Stimulated activated CD8-positive, alpha-beta memory T cell treated with anti-CD3 and anti-CD28 coated beads, Interleukin-12 subunit alpha, Interleukin-12 subunit beta, amount 100 ng/mL, for 4 hours (primary cell): ENCODE measurements around the gene SINHCAF.
"Not testable (repeated sequence)": the region's sequence is repeated elsewhere in the genome, so short reads cannot be mapped to it uniquely, and the experiment has no call there.

Experiments
- DNase-seq: peaks from one replicate; pipeline ENCODE4 v3.0.0-alpha.2; 2020; ENCODE audit warnings: low read depth

Gene SINHCAF

DNA sequence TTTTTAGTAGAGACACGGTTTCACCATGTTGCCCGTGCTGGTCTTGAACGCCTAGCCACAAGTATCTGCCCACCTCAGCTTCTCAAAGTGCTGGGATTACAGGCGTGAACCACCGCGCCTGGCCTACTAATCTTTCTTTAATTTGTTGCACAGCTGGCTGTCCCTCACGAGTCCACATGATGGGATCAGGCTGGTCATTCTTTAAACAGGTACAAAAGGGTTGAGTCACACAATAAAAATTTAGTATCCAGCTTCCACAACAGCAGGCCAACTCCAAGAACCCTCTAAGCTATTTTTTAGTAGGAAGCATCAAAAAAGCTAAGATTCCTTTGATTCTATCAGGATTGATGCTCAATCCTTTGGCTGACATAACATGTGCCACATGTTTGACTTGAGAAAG lies 17.8 kb downstream of the SINHCAF start:
- DNase-seq: no peak

DNA sequence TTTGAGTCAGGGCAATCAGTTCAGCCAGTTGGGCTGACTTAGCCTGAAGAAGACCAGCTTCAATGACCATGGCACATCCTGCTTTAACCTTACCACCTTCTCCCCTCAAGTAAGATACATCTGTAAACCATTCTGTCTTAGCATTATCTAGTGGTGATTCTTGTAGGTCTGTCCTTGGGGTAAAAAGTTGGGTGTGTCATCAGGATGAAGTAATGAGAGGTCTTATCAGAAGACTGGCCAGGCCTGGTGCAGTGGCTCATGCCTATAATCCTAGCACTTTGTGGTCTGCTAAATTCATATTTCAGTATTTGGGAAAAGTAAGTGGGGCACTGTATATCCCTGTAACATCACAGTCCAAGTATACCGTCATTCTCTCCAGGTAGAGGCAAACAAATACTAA lies 19.1 kb downstream of the SINHCAF start:
- DNase-seq: no peak

DNA sequence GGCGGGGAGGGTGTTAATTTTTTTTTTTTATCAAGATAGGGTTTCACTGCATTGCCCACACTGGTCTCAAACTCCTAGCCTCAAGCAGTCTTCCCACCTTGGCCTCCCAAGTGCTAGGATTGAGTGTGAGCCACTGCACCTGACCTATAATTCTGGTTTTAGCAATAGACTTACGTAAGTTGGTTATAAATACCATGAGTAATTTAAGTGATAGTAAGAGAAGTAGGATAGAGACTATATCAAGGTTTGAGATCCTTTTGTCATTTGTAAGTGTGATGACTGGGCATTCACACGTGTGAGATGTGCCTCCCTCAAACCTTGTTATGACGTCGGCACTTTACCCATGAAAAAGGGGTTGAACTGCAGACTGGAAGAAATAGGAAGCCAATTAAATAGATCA lies 22.5 kb downstream of the SINHCAF start:
- no peak for DNase-seq

DNA sequence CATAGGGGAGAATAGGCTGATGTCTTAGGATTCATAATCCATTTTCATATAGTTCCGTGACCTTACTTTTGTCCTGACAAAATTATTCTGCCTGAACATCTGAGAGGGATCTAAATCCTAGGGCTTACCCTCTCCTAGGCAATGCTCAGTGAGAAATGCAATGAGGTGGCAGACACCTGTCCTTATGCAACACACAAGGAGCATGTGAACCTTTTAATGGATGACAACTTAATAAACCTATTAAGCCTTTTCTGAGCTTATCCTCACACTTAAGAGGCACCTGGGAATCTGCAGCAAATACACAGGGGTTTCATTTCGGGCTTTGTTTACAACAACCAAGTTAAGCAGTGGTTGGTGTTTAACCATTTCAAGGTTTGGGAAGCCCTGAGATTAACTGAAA lies 24.6 kb downstream of the SINHCAF start:
- no peak for DNase-seq

DNA sequence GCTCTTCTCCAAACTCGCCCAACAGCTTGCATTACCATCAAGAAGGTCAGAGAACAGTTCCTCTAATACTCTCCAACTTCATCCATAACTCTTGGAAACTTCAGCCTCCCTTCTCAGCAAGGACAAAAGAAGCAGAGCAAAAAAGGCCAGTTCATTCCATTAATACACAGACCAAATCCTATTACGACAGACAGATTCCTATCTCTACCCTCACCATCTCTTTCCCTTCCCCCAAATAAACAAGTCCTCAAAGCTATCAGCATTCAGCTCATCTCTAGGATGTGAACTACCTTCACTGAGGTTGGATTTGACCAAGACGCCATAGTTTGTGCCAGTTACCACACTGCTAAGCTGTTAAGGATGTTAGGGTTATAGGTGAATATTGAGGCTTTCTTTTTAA lies 25.2 kb downstream of the SINHCAF start:
- DNase-seq: no peak

DNA sequence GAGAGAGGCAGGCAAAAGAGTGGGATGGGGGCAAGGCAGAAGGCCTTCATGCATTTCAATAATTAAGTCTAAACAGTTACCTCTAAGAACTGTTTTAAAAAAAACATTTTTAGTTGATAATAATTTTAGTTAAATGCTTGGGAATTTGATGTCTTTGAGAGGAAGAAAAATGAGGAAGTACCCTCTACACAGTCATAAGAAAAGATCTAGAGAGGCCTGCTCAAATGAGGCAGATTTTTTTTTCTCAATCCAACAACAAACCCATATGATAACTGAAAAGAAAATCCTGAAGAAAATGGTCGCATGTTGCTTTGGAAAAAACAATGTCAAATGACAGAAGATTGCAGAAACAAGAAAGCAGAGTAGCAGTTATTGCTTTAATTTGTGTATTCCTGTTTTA lies 25.6 kb downstream of the SINHCAF start:
- no peak for DNase-seq

DNA sequence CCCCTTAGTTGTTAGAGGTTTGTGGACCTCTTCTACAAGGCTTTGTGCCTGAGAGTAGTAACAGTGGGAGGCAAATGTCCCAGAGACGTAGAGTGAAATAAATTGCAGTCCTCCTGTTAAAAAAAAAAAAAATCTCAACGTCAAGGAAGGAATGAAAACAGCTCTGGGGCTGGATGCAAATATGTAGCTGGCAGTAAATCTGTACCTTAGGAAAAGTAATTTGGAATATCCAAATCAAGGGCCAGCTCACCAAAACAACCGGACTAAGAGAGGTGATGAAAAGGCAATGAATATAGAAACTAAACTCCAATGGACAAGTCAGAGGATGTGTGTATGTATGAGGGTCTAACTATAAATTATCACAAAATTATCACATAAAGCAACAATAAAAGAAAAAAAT lies 27.0 kb downstream of the SINHCAF start:
- no peak for DNase-seq

DNA sequence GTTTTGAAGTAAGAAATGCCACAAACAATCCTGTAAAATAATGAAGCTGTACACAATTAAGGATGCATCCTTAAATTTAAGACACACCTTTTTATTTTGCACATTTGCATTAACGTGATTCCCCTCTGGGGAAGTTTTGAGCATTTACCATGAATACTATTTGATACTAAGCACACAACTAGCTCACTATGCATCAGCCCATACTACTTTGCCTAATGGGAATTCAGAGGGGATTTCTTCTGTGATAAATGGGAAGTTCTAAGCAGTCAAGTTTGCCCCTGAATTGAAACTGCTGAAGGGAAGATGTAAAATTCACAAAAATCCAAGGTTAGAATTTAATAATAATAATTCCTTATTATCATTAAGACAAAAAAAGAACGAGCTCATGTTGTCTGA lies 27.4 kb downstream of the SINHCAF start:
- no peak for DNase-seq

DNA sequence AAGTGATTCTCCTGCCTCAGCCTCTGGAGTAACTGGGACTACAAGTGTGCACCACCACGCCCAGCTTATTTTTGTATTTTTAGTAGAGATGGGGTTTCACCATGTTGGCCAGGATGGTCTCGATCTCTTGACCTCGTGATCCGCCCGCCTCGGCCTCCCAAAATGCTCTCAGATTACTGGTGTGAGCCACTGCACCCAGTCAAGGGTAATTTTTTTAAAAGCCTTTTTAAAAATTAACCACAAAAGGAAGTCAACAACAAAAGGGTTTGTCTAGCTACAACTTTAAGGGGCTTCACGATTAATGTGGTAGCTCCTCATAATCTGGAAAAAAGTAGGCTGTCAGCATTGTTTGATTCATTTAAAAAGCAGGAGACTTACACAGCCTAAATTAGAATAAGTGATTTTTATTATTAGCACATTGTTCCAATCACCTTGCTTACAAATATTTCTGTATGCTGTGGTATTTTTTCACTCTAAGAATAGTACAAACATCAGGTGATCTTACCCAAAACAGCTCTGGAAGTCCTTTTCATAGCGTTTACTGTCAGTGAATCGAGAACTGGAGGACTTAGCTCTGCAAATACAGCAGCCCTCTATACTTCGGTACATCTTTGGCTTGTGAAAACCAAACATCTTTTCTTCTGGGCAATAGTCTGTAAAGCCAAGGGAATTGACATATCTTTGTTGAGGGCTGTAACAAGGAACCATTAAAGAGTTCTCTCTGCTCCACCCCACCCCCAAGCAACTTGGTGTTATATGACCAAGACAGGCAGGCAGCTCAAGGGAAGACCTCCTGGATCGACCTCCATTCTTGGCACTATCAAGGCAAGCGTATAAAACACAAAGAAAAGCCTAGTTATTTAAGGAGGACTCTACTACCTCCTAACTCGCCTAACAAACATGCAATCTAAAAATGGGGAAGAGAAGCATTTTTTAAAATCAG lies 28.1 kb downstream of the SINHCAF start:
- no peak for DNase-seq

DNA sequence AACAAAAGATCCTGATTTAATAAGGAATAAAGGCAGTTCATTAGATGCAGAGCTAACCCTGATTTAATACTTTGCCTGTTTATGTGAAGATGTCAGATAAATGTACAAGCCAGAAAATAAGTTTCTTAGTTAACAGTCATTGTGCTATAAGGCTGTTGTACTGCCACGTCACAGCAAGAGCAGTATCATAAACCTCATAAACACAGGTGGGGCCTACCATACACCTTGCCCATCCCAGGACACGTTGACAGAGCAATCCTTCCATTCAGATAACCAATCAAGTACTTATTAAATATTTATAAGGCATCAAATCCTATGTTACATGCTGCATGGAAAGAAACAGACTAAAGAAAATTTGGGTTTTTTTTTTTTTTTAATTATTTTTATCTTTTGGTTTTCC lies 36.5 kb downstream of the SINHCAF start:
- no peak for DNase-seq

DNA sequence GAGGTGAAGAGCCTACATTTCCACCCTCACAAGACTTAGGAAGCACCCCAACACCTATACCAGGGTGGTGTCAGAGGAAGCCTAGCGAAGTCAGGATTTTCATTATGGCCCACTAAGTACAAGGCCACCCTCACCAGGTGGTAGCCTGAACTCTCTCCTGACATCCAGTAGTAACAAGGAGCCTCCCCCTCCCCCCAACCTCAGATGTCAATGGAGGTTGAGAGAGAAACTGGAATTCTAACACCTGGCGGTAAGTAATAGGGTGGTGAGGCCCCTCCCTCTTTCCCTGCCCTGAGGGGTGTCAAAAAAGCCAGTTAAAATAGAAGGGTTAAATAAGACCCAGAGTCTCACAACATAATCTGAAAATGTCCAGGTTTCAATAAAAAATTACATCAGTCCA lies 37.6 kb downstream of the SINHCAF start:
- DNase-seq: no peak

DNA sequence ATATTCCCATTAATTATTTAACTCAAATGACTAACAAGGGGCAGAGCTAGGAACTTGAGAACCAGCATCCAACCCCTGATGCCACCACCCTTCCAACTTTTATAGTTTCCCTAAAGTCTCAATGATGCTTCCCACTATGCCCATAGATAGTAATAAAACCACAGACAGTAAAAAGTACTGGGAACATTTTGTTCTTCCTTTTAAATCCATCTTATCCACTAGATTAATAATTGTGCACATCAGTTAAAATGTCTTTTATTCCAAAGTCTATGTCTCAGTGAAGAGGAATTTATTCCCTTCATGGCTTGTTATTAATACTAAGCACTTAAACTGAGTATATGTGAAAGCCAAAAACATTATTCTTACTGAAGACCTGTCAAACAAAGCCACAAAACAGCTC lies 45.8 kb downstream of the SINHCAF start:
- no peak for DNase-seq

DNA sequence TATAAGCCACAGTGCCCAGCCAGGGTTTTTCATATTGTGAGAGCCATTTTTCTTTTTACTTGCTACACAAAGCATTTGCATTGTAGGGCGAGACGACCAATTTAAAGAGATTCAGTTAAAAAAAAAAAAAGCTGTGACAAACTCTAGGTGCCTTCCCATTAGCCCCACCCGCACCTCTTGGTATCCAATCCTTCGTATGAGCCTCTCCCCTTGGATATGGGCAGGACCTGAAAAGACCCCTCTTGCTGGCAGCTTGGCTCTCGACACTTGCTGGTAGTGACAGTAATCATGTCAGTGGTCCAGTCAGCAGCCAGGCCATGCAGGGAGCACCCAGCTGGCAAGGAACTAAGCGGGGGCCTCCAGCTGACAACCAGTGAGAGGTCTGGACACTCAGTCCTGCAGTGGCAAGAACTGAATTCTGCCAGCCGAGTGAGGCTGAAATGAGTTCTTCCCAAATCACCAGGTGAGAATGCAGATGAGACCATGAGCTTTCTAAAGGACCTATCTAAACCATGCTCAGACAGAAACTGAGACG lies 46.5 kb downstream of the SINHCAF start:
- no peak for DNase-seq

DNA sequence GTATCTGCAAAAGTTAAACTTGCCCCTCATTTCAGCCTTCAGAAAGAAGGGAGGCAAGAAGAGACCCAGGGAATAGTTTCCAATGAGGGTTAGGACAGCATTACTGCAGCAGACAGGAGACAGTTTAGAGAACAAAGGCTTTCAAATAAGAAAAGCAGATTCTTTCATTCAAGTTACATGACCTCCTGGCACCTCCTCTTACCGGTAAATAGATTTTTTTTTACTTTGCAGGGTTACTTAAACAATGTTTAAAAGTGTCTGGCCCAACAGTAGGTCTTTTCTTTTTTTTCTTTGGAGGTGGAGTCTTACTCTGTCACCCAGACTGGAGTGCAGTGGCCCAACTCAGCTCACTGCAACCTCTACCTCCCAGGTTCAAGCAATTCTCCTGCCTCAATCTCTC lies 47.1 kb downstream of the SINHCAF start:
- no peak for DNase-seq

DNA sequence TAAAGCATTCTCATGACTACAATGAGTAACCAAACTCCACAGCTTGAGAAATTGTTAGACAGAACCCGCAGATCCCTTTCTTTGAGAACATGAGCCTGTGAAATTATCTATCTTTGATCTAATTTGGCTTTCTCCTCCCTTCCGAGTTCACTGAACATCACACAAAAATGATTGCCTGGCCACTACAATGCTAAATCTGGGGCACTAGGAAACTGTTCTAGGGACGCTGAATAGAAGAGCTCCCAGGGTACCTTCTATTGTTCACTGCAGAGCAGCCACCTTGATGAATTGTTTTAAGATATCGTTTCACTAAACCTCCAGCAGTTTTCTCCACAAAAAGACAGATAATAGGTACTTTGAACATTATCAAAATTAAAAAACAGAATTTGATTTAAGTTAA lies 47.5 kb downstream of the SINHCAF start:
- DNase-seq: no peak

DNA sequence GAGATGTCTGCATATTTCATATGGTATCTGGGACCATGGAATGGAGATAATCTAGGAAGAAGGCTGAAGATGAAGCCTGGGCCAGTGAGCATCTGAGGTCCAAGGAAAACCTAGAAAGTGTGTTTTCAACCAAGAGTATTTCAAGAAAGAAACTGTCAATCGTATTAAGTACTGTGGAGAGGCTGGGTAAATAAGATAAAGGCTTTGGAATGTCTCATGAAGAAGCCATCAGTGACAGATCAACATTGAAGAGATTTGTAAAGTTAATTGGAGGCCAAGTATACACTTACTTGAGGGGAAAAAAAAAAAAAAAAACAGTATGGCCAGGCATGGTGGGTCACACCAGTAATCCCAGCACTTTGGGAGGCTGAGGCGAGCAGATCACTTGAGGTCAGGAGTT lies 48.9 kb downstream of the SINHCAF start:
- no peak for DNase-seq

DNA sequence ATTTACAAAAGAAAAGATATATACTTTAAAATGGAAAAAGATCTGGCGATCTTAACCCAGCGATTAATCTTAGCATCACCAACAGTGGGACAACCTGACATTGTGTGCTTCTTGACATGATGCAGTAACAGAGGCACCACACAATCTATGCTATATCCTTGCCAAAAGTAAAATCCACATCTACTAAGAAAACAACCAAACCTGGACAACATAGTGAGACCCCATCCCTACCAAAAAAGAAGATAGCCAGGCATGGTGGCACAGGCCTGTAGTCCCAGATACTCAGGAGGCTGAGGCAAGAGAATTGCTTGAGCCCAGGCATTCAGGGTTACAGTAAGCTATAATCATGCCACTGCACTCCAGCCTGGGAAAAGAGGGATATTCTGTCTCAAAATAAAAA lies 50.5 kb downstream of the SINHCAF start:
- DNase-seq: no peak

DNA sequence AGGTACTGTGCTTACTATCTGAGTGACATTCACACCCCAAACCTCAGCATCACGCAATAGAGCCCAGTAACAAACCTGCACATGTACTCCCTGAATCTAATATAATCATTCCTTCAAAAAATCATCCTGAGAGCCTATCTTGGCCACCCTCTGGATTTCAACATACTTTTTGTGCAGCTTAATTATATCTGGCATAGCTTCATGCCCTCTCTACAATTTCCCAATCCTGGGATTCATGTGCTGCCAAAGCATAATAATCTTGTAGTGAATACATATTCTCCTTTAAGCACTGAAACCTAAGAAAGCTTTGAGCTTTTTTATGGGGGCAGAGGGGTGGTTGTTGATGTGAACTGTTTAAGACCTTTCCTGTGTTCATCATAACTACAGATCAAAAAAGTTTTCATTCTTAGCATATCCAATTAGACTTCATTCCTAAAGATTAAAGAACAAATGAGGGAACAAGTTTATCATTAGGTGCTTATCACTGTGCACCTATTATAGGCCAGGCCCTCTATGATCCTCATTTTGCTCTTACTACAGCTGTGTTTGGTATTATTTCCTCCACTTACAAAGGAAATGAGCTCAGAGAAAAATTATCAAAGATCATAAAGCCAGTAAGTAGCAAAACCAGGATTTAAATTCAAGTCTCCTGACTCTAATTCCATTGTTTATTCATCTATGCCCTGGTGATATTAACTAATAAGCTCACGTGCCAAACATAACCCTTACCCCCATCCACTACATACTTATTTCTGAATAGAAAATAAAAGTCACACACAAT lies 51.2 kb downstream of the SINHCAF start:
- no peak for DNase-seq

DNA sequence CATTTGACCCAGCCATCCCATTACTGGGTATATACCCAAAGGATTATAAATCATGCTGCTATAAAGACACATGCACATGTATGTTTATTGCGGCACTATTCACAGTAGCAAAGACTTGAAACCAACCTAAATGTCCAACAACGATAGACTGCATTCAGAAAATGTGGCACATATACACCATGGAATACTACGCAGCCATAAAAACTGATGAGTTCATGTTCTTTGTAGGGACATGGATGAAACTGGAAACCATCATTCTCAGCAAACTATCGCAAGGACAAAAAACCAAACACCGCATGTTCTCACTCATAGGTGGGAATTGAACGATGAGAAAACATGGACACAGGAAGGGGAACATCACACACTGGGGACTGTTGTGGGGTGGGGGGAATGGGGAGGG lies 52.2 kb downstream of the SINHCAF start:
- not testable (repeated sequence) for DNase-seq

DNA sequence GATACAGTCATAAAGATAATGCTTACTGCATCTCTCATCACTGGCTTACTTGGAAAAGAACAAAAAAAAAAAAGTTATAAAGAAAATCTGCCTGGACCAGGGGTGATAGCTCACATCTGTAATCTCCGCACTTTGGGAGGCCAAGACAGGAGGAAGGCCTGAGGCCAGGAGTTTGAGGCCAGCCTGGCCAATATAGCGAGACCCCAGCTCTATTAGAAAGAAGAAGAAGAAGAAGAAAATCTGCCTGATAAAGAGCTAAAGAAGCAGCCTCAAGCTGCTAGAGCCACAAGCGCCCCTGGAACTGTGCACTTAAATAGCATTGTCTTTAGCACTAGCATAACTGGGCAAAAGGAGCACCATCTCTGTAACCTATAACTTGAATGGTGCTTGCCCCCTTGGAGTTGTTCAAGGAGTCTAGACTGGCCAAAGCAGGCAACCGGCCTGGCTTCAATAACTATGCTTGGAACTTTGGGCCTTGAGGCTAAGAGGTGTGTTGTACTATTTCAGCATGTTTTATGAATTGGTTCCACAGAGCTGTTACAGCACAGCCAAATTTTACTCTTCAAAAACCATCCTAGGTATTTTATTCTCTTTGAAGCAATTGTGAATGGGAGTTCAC lies 53.2 kb downstream of the SINHCAF start:
- DNase-seq: no peak

DNA sequence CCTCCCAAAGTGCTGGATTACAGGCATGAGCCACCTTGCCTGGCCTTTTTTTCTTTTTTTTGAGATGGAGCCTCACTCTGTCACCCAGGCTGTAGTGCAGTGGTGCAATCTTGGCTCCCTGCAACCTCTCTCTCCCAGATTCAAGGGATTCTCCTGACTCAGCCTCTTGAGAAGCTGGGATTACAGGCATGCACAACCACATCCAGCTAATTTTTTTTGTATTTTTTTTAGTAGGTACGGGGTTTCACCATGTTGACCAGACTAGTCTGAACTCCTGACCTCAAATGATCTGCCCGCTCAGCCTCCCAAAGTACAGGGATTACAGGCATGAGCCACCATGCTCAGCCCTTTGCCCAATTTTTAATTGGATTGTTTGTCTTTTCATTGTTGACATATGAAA lies 58.0 kb downstream of the SINHCAF start:
- no peak for DNase-seq

DNA sequence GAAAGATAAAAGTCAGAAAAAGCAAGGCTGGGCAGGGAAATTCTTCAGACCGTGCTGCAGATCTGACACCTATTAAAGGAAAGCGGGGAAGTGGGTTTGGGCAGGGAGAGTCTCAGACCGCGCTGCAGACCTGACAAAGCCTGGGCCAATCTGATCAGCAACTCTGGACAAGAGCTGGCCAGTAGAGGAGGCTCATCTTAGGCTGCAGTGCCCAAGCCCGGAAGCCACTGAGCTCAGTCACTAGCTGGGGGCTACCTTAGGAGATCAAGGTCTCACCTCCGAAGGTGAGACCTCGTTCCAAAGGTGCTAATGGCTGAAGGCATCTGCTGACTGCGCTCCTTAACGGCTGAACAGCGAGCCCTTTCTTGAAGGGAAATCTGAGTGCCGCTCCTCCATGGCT lies 60.2 kb downstream of the SINHCAF start:
- no peak for DNase-seq

DNA sequence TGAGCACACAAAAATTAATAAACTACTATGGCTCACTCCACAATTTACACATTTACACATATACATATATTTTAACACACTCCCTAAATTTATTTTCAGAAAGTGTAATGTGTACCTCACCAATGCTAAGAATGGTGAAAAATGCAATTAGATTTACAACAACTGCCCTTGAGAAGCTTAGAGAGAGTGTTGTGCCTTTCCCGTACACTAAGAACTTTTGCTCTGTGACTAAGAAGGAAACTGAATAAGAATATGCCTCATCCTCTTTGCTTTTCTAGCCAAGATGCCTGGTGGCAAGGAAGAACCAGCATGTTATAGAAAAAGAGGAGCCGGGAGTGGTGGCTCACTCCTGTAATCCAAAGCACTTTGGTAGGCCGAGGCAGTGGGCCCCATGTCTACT lies 62.3 kb downstream of the SINHCAF start:
- no peak for DNase-seq
